Kidney glomerular epithelial cell (primary cell): ENCODE measurements around the gene OR2G2.

Experiments used
- DNase-seq: peaks from one replicate; lab custom pipeline; 2025; lab: John Stamatoyannopoulos, UW

OR2G2 gene

GRCh38 chr1:247588060-247588459 is at the start of gene OR2G2:
Gene OR2G2, plus strand, starts transcription at chr1:247588360. Its CDS starts 0 bp downstream, at chr1:247588360.
- no peak for DNase-seq

DNA sequence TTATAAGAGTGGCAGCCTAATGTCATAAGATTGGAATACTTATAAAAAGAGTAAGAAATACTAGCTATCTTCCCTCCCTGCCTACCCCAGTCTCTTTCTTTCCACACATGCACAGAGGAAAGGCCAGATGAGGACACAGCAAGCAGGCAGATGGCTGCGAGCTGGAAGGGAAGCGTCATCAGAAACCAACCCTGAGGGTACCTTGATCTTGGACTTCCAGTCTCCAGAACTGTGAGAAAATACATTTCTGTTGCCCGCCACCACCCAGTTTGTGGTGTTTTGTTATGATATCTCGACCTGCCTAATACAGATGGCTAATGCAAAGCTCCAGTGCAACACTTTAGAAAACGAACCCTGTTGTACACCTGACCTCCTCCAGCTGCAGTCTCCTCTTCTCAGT is 49.6 kb upstream of the OR2G2 start:
- DNase-seq, result no peak

DNA sequence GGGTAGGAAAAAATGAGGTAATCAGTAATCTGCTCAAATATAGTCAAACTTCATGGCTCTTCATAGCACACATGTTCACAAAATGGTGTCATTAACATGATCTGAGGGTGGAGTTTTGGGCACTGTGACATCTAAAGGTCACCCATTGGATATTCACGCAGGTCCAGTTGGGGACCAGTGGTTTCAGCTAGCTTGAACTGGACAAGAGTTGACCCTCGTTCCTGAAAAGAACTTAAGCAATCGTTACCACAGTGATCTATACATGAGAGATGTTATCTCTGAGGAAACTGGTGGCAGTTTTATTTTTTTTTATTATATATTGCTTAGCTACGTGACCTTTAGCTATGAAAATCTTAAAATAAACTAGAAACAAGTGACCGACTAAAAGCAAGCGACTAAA is 48.9 kb upstream of the OR2G2 start:
- DNase-seq, result no peak

GRCh38 chr1:247540581-247540980 is 47.6 kb upstream of the OR2G2 start:
- no peak for DNase-seq

DNA sequence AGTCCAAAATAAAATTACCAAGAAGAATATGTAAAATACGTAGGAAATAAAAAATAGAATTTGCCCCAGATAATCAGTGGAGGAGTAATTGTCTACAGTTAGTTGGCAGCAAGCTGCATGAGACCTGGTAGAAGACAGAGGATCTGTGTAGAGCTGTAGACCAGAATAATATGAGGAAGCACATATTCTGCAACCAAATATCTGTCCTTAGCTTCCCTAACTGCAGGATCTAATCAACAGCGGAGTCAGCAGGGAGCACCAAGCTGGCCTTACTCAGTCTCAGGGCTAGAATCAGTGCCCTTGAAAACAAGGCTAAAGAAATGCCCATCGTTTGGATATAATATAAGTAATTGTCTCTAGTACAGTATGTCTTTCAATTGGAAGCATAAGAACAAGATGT is 45.3 kb upstream of the OR2G2 start:
- no peak for DNase-seq

- DNase-seq, result no peak
These were observed 40.1 kb upstream of the OR2G2 start for GRCh38 chr1:247548092-247548491.

- DNase-seq, result no peak
These were observed 39.4 kb upstream of the OR2G2 start, which contains the start of gene GCSAML for GRCh38 chr1:247548769-247549182. Gene GCSAML, plus strand, starts transcription at chr1:247549134. Its CDS starts 58 bp downstream, at chr1:247549192.

DNA sequence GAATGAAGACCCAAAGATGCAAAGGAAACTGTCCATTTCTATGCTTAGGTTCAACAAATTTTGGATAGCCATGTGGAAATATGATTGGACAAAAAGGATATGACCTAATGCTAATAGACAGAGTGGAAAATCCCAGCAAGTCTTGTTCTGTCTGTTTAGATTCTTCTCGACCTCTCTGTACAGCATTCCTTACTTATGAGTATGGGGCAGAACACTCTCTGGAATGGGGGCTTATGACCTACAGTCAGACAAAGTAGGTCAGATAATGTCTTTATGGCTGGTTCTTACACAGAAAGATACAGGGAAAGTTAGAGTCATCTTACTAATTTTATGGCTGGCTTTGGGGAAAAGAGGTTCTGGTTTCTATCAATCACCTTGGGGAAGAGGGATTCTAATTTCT is 36.4 kb upstream of the OR2G2 start:
- DNase-seq, result no peak

DNA sequence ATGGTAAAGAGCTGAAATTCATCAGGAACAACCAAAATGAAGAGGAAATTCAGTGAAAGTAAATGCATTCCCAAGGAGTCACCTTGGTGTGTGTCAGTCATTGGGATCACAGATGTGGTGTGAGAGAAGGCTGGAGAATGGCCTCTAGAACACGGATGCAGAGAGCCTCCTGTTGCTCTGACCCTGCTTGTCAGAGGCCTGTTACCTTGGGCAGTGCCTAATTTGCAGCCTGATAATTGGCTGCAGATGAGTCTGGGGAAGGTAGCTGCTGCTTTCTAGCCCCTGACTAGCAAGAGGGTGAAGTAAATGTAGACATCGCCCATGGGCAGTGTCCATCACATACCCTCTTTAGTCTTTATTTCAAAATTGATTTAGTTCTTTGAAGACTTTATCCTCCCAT is 35.9 kb upstream of the OR2G2 start:
- no peak for DNase-seq

DNA sequence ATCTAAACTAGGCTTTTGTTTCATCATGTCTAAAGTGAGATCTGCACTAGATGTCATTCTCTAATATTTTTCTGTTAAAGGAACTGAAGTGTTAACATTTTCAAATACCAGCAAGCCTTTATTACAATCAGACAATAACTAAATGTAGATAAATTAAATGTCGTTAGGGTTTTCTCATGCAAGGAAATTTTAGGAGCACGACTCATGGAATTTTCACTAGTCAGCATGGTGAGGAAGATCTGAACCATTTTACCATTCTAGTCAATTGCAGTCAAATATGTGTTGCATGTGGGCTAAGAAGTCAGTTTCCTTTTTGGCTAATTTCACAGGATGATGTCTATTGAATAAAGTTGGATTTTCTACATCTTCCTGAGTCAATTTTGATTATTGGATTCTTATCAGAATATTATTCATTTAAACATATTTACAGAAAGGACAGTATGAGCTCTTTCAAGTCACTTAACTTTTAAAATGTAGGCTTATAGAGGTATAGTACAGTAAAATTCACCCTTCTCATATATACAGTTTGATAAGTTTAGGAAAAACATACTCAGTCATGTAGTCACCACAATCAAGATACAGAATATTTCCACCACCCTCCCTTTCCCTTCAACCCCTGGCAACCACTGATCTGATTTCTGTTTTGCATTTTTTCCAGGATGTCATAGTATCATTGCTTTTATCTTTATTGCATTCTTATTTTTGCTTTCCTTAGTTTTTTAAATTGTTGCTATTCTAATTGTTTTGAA is 30.1 kb upstream of the OR2G2 start:
- no peak for DNase-seq

GRCh38 chr1:247561711-247562110 is 26.4 kb upstream of the OR2G2 start:
- DNase-seq, result no peak

GRCh38 chr1:247562198-247562597 is 26.0 kb upstream of the OR2G2 start:
- no peak for DNase-seq

GRCh38 chr1:247574236-247574635 is 13.9 kb upstream of the OR2G2 start:
- no peak for DNase-seq

- no peak for DNase-seq
These were observed 13.5 kb upstream of the OR2G2 start for GRCh38 chr1:247574664-247575063.

DNA sequence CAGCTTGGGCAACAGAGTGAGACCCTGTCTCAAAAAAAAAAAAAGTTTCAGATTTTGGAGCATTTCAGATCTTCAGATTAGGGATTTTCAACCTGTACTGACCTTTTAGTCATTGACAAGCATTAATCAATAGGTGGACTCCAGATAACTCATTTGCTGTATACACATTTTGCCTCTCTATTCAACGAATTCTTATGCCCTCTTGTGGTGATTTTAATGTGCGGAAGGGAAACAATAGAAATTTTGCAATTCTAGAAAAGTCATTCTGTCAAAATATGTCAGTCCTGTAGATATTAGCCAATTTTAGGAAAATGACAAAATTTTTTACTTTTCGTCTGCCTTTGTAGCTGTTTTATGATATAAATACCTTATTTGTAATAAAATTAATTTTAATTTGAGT is 11.6 kb upstream of the OR2G2 start:
- no peak for DNase-seq

- no peak for DNase-seq
These were observed 9.2 kb upstream of the OR2G2 start for GRCh38 chr1:247578946-247579460.

DNA sequence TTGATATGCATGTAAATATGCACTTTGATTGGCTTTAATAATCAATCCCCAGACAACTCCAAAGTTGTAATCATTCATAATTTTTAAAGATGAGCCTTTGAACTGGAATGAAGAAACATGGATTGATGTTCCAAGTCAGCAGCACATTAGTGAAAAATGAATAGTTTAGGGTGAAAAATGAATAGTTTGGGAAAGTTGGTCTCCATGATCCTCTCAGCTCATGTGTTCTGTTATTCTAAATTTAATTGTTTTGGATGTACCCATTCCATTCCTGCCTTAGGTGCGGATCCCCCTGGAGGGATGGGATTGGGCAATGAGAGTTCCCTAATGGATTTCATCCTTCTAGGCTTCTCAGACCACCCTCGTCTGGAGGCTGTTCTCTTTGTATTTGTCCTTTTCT is 17.1 kb downstream of the OR2G2 start, which contains the start of gene OR2G3:
TSS of gene OR2G3 (plus strand) at position 301 of the 400 bp plus-strand sequence. CDS start at position 301, 0 bp downstream.
- no peak for DNase-seq

DNA sequence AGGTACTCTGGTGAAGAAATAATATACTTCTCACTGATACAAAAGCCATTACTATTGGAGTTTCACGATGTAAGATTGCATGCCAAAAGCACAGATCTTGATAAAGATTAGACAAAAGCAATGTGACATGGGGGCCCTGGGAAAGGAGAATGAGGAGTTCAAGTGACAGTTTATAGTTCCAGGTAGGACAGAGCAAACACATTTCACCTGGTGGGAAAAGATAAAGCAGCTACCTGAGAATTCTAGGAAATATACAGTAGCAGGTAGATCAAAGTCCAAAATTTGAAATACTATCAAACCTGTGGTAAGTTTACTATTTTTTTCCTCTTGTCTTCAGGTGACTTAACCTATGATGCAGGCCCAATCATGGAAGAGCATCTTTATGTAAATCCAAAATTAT is 25.2 kb downstream of the OR2G2 start:
- no peak for DNase-seq

DNA sequence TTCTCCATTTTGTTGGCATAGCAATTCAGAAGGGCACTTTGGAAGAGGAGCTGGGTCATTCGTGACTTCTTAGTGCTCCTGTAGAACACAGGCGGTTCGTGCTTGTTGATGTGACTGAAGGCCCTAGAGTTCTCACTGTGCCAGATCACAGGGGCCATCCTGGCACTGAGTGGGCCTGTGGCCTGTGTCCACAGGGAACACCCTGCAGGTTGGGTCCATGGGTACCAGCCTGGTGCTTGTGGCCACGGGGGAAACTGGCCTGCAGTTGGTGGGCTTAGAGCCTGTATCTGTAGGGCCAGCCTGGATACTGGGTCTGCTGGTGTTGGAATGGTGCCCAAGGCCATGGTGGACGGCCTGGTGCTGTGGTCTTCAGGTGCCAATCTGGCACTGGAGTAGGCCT is 26.5 kb downstream of the OR2G2 start:
- no peak for DNase-seq

DNA sequence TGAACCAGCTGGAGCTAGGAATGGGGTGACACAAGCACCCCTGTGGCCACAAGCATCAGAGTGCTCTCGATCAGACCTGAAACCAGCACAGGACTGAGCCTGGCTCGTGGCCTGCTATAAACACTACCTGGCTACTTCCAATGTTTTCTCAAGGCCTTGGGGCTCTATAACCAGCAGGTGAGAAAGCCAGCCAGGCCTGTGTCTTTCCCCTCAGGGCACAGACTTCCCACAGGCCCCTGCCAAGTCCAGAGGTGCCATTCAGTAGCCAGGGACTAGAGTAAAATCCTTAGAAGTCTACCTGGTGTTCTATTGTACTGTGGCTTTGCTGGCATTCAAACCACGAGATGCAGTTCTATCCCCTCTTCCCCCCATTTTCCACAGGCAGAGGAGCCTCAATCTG is 39.8 kb downstream of the OR2G2 start:
- DNase-seq, result no peak

GRCh38 chr1:247638011-247638410 is 49.9 kb downstream of the OR2G2 start:
- no peak for DNase-seq

DNA sequence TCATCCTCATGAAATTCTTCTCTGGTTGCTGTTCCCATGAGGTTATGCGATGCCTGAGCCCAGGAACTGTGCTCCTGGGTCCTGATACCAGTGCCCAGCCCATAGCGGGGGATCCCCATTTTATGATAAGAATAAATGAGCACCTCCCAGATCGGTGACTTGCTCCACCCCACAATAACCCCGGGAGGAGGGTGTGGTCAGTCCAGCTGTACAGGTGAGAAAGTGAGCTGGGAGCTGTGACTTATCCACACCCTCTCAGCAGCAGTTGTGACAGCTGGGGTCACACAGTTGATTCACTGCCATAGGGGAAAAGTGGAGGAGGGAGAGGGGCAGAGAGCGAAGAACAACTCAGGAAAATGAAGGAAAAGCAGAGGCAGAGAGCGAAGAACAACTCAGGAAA is 50.6 kb downstream of the OR2G2 start:
- DNase-seq, result no peak
